WTC11 (cell line): Measurements from ENCODE around the gene CDC73.

Source experiments
- ARID4B ChIP-seq: sonication (generic); formaldehyde crosslinking; IDR thresholded peaks from 2 replicates; pipeline ENCODE4 v1.8.0; 2023; ENCODE audit warnings: missing genetic modification reagents, mild to moderate bottlenecking, borderline replicate concordance
- CTCF ChIP-seq: fragments of 200-600 bp; IDR thresholded peaks from 2 replicates; pipeline ENCODE4 v1.8.0; 2022; ENCODE audit warnings: antibody characterized with exemption
- HMGA2 ChIP-seq: fragments of 250-450 bp; sonication (Bioruptor Pico); IDR thresholded peaks from 2 replicates; pipeline ENCODE4 v1.4.0; 2021; ENCODE audit warnings: mild to moderate bottlenecking, moderate library complexity
- SMAD4 ChIP-seq: sonication (generic); formaldehyde crosslinking; IDR thresholded peaks from 2 replicates; pipeline ENCODE4 v1.8.0; 2022; ENCODE audit warnings: mild to moderate bottlenecking, missing genetic modification reagents
- SP1 ChIP-seq: sonication (generic); formaldehyde crosslinking; conservative IDR thresholded peaks from 2 replicates; pipeline ENCODE4 v1.8.1; 2022; ENCODE audit warnings: missing genetic modification reagents
- ZNF219 ChIP-seq: sonication (generic); formaldehyde crosslinking; IDR thresholded peaks from 2 replicates; pipeline ENCODE4 v1.8.0; 2023; ENCODE audit warnings: missing genetic modification reagents, mild to moderate bottlenecking, borderline replicate concordance
- TF ChIP-seq, protein P1 (sequence below): sonication (generic); formaldehyde crosslinking; IDR thresholded peaks from 2 replicates; pipeline ENCODE4 v1.8.0; 2022; ENCODE audit warnings: mild to moderate bottlenecking, missing genetic modification reagents

GRCh38 chr1:193281894-193282293 is 160.1 kb downstream of the CDC73 start:
- no peak for TF ChIP-seq CTCF
- no peak for TF ChIP-seq ARID4B (CRISPR knock-in tag)
- TF ChIP-seq HMGA2 (CRISPR knock-in tag): no peak
- TF ChIP-seq, protein P1, sequence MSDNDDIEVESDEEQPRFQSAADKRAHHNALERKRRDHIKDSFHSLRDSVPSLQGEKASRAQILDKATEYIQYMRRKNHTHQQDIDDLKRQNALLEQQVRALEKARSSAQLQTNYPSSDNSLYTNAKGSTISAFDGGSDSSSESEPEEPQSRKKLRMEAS: no peak
- TF ChIP-seq ZNF219 (CRISPR knock-in tag): no peak
- TF ChIP-seq SP1: no peak
- TF ChIP-seq SMAD4 (CRISPR knock-in tag): no peak
